Measurements from ENCODE around the gene CCDC122. TPM values are rescaled to one million over a fixed set of nuclear protein-coding genes. Genes with fewer than 3 reads are reported as not detected.

Gene CCDC122
- total and polyA plus RNA-seq, 2 of the 8 experiments (the other 6 are each of a cell fraction or from before 2014, with no cell fraction given): 2.9 to 5.8 TPM

- H3K4me1 ChIP-seq (replicated peaks in 1 of 4; ENCODE audit: control insufficient read depth in 3 of 4, insufficient read depth in 4 of 4, low read length in 3 of 4): peaks cover 1 to 6% (median 3%) of the 10 kb centered on the region in 4 experiments; a peak in 4 of 7 replicates
- H3K18ac ChIP-seq (ENCODE audit: extremely low read depth, low read length): no peak overlapping the region
- H3K4me3 ChIP-seq (ENCODE audit: extremely low read depth in 1 of 4, insufficient read depth in 2 of 4, low read depth in 3 of 4, low read length in 4 of 4): no peak overlapping the region
- no peak overlapping the region for H2BK120ac ChIP-seq (replicated peaks; ENCODE audit: low read depth, low read length)
- CTCF ChIA-PET (ENCODE audit: partially characterized antibody): interaction anchor here (0.8 kb wide), 1 partner anchor 9 kb away, joined by 4 read pairs; no protein-coding TSS in a partner anchor
- no peak overlapping the region for H3K23ac ChIP-seq (ENCODE audit: insufficient read length)
- H3K27me3 ChIP-seq (replicated peaks in 1 of 4; ENCODE audit: control insufficient read depth in 3 of 4, extremely low read depth in 1 of 4, insufficient read depth in 3 of 4, low read length in 3 of 4): peaks cover 0 to 8% (median 4%) of the 10 kb centered on the region in 4 experiments; a peak in 4 of 7 replicates
- H3K9ac ChIP-seq (replicated peaks in 1 of 4; ENCODE audit: extremely low read depth in 1 of 4, low read depth in 3 of 4, low read length in 3 of 4): no peak overlapping the region
- H2BK20ac ChIP-seq (ENCODE audit: low read length): no peak overlapping the region
- H2BK12ac ChIP-seq (ENCODE audit: low read depth, low read length): no peak overlapping the region
- H4K5ac ChIP-seq (ENCODE audit: insufficient read length, low read depth, low read length): no peak overlapping the region
- no peaks in the 10 kb centered on the region for H3K9me3 ChIP-seq (ENCODE audit: insufficient read depth in 2 of 2, low read depth in 1 of 2, low read length in 1 of 2)
- no peak for DNase-seq (ENCODE audit: low read depth in 1 of 2, low spot score in 2 of 2)
- H4K8ac ChIP-seq (ENCODE audit: extremely low read depth, insufficient read depth, low read length): no peak overlapping the region
- H3K23me2 ChIP-seq (ENCODE audit: low read depth, low read length): peaks cover 8% of the 10 kb centered on the region; the same call in 1 of the 2 replicates
- H4K91ac ChIP-seq (replicated peaks; ENCODE audit: insufficient read length, low read length): no peak overlapping the region
- POLR2A ChIA-PET (ENCODE audit: partially characterized antibody): no interaction called here
- no peak overlapping the region for H3K27ac ChIP-seq (ENCODE audit: low read depth, low read length)
- no peak overlapping the region for H3K4ac ChIP-seq (replicated peaks; ENCODE audit: insufficient read length, low read depth, low read length)
- no peak overlapping the region for H3K4me2 ChIP-seq (ENCODE audit: insufficient read depth in 1 of 2, low read depth in 2 of 2, low read length in 2 of 2)
- H2AK5ac ChIP-seq (ENCODE audit: low read depth, low read length): no peak overlapping the region
- no peak overlapping the region for H3K14ac ChIP-seq (ENCODE audit: insufficient read length)
- no peak overlapping the region for H2AFZ ChIP-seq (ENCODE audit: low read length)
- H4K20me1 ChIP-seq (replicated peaks in 1 of 2; ENCODE audit: control insufficient read depth in 1 of 2, insufficient read depth in 2 of 2, low read length in 2 of 2): no peaks in the 10 kb centered on the region
- no peaks in the 10 kb centered on the region; a peak in 1 of 4 replicates for H3K79me2 ChIP-seq (ENCODE audit: control insufficient read depth in 1 of 2, insufficient read depth in 2 of 2, low read length in 2 of 2)
- no peaks in the 10 kb centered on the region for H3K36me3 ChIP-seq (ENCODE audit: control insufficient read depth in 2 of 4, insufficient read depth in 4 of 4, low read length in 3 of 4)
- H2BK15ac ChIP-seq (ENCODE audit: low read length): no peak overlapping the region
- no peak overlapping the region for H2BK5ac ChIP-seq (ENCODE audit: low read depth, low read length)
- H3K56ac ChIP-seq (replicated peaks; ENCODE audit: insufficient read length, low read depth, low read length): no peak overlapping the region
- no peaks in the 10 kb centered on the region for H3K79me1 ChIP-seq (ENCODE audit: low read depth, low read length)
- no peak for FAIRE-seq
- TF ChIP-seq CHD1 (IDR thresholded peaks at IDR 0.05; ENCODE audit: low read depth, low read length): no peak
- TF ChIP-seq SIN3A (conservative IDR thresholded peaks at IDR 0.05 in 1 of 2, IDR thresholded peaks at IDR 0.05 in 1 of 2; ENCODE audit: low read depth in 1 of 2, low read length in 2 of 2): no peak
- TF ChIP-seq PHF8 (conservative IDR thresholded peaks at IDR 0.05; ENCODE audit: low read depth, low read length): no peak
- TF ChIP-seq, protein P1, sequence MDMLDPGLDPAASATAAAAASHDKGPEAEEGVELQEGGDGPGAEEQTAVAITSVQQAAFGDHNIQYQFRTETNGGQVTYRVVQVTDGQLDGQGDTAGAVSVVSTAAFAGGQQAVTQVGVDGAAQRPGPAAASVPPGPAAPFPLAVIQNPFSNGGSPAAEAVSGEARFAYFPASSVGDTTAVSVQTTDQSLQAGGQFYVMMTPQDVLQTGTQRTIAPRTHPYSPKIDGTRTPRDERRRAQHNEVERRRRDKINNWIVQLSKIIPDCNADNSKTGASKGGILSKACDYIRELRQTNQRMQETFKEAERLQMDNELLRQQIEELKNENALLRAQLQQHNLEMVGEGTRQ (IDR thresholded peaks at IDR 0.05; ENCODE audit: low read length): no peak
- TF ChIP-seq CEBPB (IDR thresholded peaks at IDR 0.05; ENCODE audit: low read depth, low read length): no peak
- TF ChIP-seq SP2 (IDR thresholded peaks at IDR 0.05; ENCODE audit: low read length): no peak
- no peak for TF ChIP-seq CTBP2 (IDR thresholded peaks at IDR 0.05; ENCODE audit: borderline replicate concordance, insufficient read depth, insufficient read length, low read length)
- no peak for TF ChIP-seq ATF2 (IDR thresholded peaks at IDR 0.05; ENCODE audit: low read length)
- TF ChIP-seq SIRT6 (IDR thresholded peaks at IDR 0.05; ENCODE audit: low read length): no peak
- TF ChIP-seq CBX8 (IDR thresholded peaks at IDR 0.05; ENCODE audit: borderline replicate concordance, low read depth, low read length): no peak
- TF ChIP-seq NRF1 (IDR thresholded peaks at IDR 0.05; ENCODE audit: low read depth, low read length): no peak
- TF ChIP-seq YY1 (IDR thresholded peaks at IDR 0.05; ENCODE audit: low read depth, low read length): no peak
- TF ChIP-seq TCF12 (IDR thresholded peaks at IDR 0.05; ENCODE audit: low read depth, low read length): no peak
Observed at GRCh38 chr13:43877326-43877725, 2.2 kb downstream of the CCDC122 start.
